ENCODE results near the gene C20orf144.
A peak's percentile ranks its signal among the peaks of the same experiment; 100 is the strongest.
"Not testable (repeated sequence)": the region's sequence is repeated elsewhere in the genome, so short reads cannot be mapped to it uniquely, and the experiment has no call there.

C20orf144 gene

GRCh38 chr20:33686984-33687366, 24.8 kb downstream of the C20orf144 start:
- peak overlapping the region in 5 of 21 experiments; percentile 11 to 56 (median 47) for H3K27ac ChIP-seq
- H3K4me3 ChIP-seq, result peak overlapping the region in 2 of 7 experiments; percentile 37 to 51

GRCh38 chr20:33687370-33687915, 25.3 kb downstream of the C20orf144 start:
- no peak overlapping the region for H3K27ac ChIP-seq
- H3K4me3 ChIP-seq, result no peak overlapping the region

- no peak overlapping the region for H3K4me3 ChIP-seq
- peak overlapping the region in 1 of 21 experiments; percentile 21 for H3K27ac ChIP-seq
Measured at GRCh38 chr20:33687993-33688937, 26.1 kb downstream of the C20orf144 start.

GRCh38 chr20:33688938-33689424, 26.9 kb downstream of the C20orf144 start:
- H3K27ac ChIP-seq, result peak overlapping the region in 2 of 21 experiments; percentile 21 to 69
- no peak overlapping the region for H3K4me3 ChIP-seq

- peak overlapping the region in 2 of 21 experiments; percentile 11 to 69 for H3K27ac ChIP-seq
- no peak overlapping the region for H3K4me3 ChIP-seq
Measured at GRCh38 chr20:33689493-33689892, 27.4 kb downstream of the C20orf144 start.

GRCh38 chr20:33689973-33690372, 27.8 kb downstream of the C20orf144 start:
- peak overlapping the region in 2 of 21 experiments; percentile 11 to 69 for H3K27ac ChIP-seq
- H3K4me3 ChIP-seq, result no peak overlapping the region

GRCh38 chr20:33693289-33693688, 31.2 kb downstream of the C20orf144 start:
- no peak overlapping the region for H3K4me3 ChIP-seq
- H3K27ac ChIP-seq, result peak overlapping the region in 4 of 21 experiments; percentile 20 to 71 (median 40)

- Histone ChIP-seq H3K27ac (peak overlapping the region in 9 of 21 experiments; percentile 2 to 71 (median 51)), H3K4me3 (no peak overlapping the region)
Measured at GRCh38 chr20:33693741-33694638, 31.9 kb downstream of the C20orf144 start.

GRCh38 chr20:33694639-33695012, 32.5 kb downstream of the C20orf144 start:
- Histone ChIP-seq H3K4me3 (no peak overlapping the region), H3K27ac (peak overlapping the region in 3 of 21 experiments; percentile 32 to 45 (median 35))

- no peak overlapping the region for H3K4me3 ChIP-seq
- H3K27ac ChIP-seq, result peak overlapping the region in 6 of 21 experiments; percentile 21 to 71 (median 51)
Measured at GRCh38 chr20:33696448-33696847, 34.3 kb downstream of the C20orf144 start.

- Histone ChIP-seq H3K4me3 (no peak overlapping the region), H3K27ac (peak overlapping the region in 9 of 21 experiments; percentile 8 to 71 (median 48))
Measured at GRCh38 chr20:33697129-33697528, 35.0 kb downstream of the C20orf144 start.

- H3K27ac ChIP-seq, H3K4me3 ChIP-seq: not testable (repeated sequence)
Measured at GRCh38 chr20:33698966-33699365, 36.8 kb downstream of the C20orf144 start.

- H3K4me3 ChIP-seq, H3K27ac ChIP-seq: not testable (repeated sequence)
Measured at GRCh38 chr20:33700696-33701441, 38.7 kb downstream of the C20orf144 start.

GRCh38 chr20:33701629-33702450, 39.7 kb downstream of the C20orf144 start:
- H3K27ac ChIP-seq, result no peak overlapping the region
- H3K4me3 ChIP-seq, result no peak overlapping the region

- Histone ChIP-seq H3K27ac (no peak overlapping the region), H3K4me3 (no peak overlapping the region)
Measured at GRCh38 chr20:33702861-33703260, 40.7 kb downstream of the C20orf144 start.

GRCh38 chr20:33703498-33704137, 41.5 kb downstream of the C20orf144 start:
- Histone ChIP-seq H3K27ac (no peak overlapping the region), H3K4me3 (no peak overlapping the region)

GRCh38 chr20:33704197-33704924, 42.2 kb downstream of the C20orf144 start:
- no peak overlapping the region for H3K27ac ChIP-seq
- no peak overlapping the region for H3K4me3 ChIP-seq

Measured in skin epidermis (tissue), 12 donors.